NT2/D1 (cell line): Measurements from ENCODE around the gene HPS6.

Experiments
- DNase-seq: peaks from one replicate; pipeline ENCODE4 v3.0.0-alpha.2; 2011; ENCODE audit warnings: low read depth, low spot score
- H3K27me3 ChIP-seq: 2 replicates; pipeline ENCODE4 v1.6.0; 2011; ENCODE audit warnings: mild to moderate bottlenecking; ENCODE audit not compliant: insufficient read length, insufficient read depth
- H3K36me3 ChIP-seq: 2 replicates; pipeline ENCODE4 v1.6.1; 2011; ENCODE audit warnings: mild to moderate bottlenecking, low read length, mixed read lengths; ENCODE audit not compliant: insufficient read depth, insufficient read length
- H3K4me1 ChIP-seq: 2 replicates; pipeline ENCODE4 v1.5.1; 2011; ENCODE audit not compliant: insufficient read depth, insufficient read length
- H3K4me3 ChIP-seq: 2 replicates; pipeline ENCODE4 v1.5.1; 2011; ENCODE audit warnings: low read depth; ENCODE audit not compliant: insufficient read length
- H3K9ac ChIP-seq: 2 replicates; pipeline ENCODE4 v1.6.0; 2011; ENCODE audit warnings: low read depth; ENCODE audit not compliant: insufficient read length
- H3K9me3 ChIP-seq: 2 replicates; pipeline ENCODE4 v1.5.1; 2011; ENCODE audit warnings: mild to moderate bottlenecking, low read length; ENCODE audit not compliant: insufficient read depth
- SUZ12 ChIP-seq: IDR thresholded peaks from 2 replicates; pipeline ENCODE4 v1.6.1; 2011; ENCODE audit not compliant: insufficient read length, insufficient read depth; ENCODE audit errors: extremely low read depth
- YY1 ChIP-seq: IDR thresholded peaks from 2 replicates; pipeline ENCODE4 v1.6.1; 2011; ENCODE audit not compliant: insufficient read length, insufficient read depth
- ZNF274 ChIP-seq: IDR thresholded peaks from 2 replicates; pipeline ENCODE4 v1.6.1; 2011; ENCODE audit warnings: mild to moderate bottlenecking, low read depth, low read length

HPS6 gene

GRCh38 chr10:102072673-102073527, 7.8 kb downstream of the HPS6 start:
- TF ChIP-seq YY1, result no peak
- no peak for TF ChIP-seq ZNF274
- no peak for TF ChIP-seq SUZ12
- Histone ChIP-seq H3K9ac (no peak overlapping the region), H3K36me3 (peaks cover 7% of the 10 kb centered on the region), H3K4me1 (no peaks in the 10 kb centered on the region), H3K27me3 (no peaks in the 10 kb centered on the region), H3K9me3 (no peaks in the 10 kb centered on the region), H3K4me3 (no peak overlapping the region)
- DNase-seq, result peak; percentile 61

DNA sequence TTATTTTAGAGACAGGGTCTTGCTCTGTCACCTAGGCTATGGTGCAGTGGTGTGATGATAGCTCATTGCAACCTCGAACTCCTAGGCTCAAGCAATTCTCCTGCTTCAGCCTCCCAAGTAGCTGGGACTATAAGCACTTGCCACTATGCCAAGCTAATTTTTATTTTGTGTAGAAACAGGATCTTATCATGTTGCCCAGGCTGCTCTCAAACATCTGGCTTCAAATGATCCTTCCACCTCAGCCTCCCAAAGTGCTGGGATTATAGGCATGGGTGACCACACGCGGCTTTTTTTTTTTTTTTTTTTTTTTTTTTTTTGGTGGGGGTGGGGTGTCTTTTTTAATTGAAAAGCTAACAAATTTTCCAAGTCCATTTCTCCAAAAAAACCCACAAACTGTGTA, 18.4 kb downstream of the HPS6 start:
- TF ChIP-seq YY1, result no peak
- no peak for TF ChIP-seq ZNF274
- TF ChIP-seq SUZ12, result no peak
- H3K9me3 ChIP-seq, result no peaks in the 10 kb centered on the region
- no peak overlapping the region for H3K9ac ChIP-seq
- no peaks in the 10 kb centered on the region for H3K27me3 ChIP-seq
- H3K4me3 ChIP-seq, result no peak overlapping the region
- DNase-seq, result no peak
- no peaks in the 10 kb centered on the region for H3K36me3 ChIP-seq
- H3K4me1 ChIP-seq, result no peaks in the 10 kb centered on the region

DNA sequence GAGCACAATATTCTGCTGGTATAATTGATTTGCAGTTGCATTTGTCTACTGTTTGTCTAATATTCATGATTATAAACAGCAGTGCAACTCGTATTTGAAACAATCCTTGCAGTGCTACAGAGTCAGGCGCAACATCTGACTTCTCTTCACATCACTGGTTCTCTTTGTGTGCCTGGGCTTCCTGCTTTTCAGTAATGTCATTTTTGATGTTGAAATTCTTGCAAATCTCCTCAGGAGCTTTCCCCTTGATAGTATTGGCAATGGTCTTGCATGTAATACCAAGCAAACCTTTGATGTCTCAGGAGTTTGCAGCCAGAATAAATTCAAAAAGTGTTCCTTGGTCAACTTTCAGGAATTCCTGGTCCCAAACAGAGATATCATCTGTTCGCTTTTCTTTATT, 20.2 kb downstream of the HPS6 start:
- no peak for DNase-seq
- Histone ChIP-seq H3K9me3 (no peaks in the 10 kb centered on the region), H3K27me3 (no peaks in the 10 kb centered on the region), H3K4me3 (no peak overlapping the region), H3K4me1 (no peaks in the 10 kb centered on the region), H3K36me3 (no peaks in the 10 kb centered on the region), H3K9ac (no peak overlapping the region)
- TF ChIP-seq YY1, result no peak
- no peak for TF ChIP-seq SUZ12
- TF ChIP-seq ZNF274, result no peak

- Histone ChIP-seq H3K9ac (no peak overlapping the region), H3K9me3 (no peaks in the 10 kb centered on the region), H3K36me3 (no peaks in the 10 kb centered on the region), H3K27me3 (no peaks in the 10 kb centered on the region), H3K4me1 (no peaks in the 10 kb centered on the region), H3K4me3 (no peak overlapping the region)
- DNase-seq, result no peak
- TF ChIP-seq YY1 (no peak), SUZ12 (no peak), ZNF274 (no peak)
Measured at GRCh38 chr10:102086196-102086595, 21.0 kb downstream of the HPS6 start.

DNA sequence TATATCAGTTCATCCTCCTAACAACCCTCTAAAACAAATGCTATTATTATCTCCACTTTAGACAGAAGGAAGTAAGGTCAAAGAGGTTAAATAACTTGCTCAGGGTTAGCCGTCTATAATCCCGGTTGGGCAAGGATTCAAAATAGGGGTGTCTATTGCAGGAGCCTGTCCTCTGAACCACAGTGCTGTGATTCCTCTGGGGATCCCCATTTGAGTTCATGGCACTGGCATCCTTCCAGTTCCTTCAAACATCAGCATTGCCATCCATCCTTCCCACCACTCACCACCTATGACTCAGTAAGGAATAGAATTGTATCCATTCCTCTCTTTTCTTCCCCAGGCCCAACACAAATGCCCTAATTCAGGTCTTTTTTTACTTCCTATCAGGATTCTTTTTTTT, 25.6 kb downstream of the HPS6 start:
- Histone ChIP-seq H3K9ac (no peak overlapping the region), H3K36me3 (no peaks in the 10 kb centered on the region), H3K27me3 (no peaks in the 10 kb centered on the region), H3K4me3 (no peak overlapping the region), H3K9me3 (no peaks in the 10 kb centered on the region), H3K4me1 (no peaks in the 10 kb centered on the region)
- TF ChIP-seq ZNF274 (no peak), YY1 (no peak), SUZ12 (no peak)
- no peak for DNase-seq

DNA sequence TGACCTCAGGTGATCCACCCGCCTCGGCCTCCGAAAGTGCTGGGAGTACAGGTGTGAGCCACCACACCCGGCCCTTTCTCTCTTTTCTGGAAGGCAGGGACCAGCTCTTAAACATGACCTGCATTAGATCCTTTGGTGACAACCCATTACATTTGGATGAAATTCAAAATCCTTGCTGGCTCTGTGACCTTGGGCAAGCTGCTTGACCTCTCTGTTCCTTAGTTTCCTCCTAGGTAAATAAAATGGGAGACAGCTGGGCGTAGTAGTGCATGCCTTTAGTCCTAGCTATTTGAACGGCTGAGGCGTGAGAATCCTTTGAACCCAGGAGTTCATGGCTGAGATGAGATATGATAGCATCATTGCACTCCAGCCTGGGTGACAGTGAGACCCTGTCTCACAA, 31.3 kb downstream of the HPS6 start:
- Histone ChIP-seq H3K9me3 (no peaks in the 10 kb centered on the region), H3K27me3 (no peaks in the 10 kb centered on the region), H3K4me3 (no peak overlapping the region), H3K4me1 (no peaks in the 10 kb centered on the region), H3K36me3 (peaks cover 6% of the 10 kb centered on the region), H3K9ac (no peak overlapping the region)
- DNase-seq, result no peak
- TF ChIP-seq ZNF274 (no peak), YY1 (no peak), SUZ12 (no peak)

- DNase-seq, result no peak
- Histone ChIP-seq H3K27me3 (no peaks in the 10 kb centered on the region), H3K9me3 (no peaks in the 10 kb centered on the region), H3K4me1 (no peaks in the 10 kb centered on the region), H3K36me3 (peaks cover 31% of the 10 kb centered on the region), H3K9ac (no peak overlapping the region), H3K4me3 (no peak overlapping the region)
- no peak for TF ChIP-seq SUZ12
- no peak for TF ChIP-seq ZNF274
- no peak for TF ChIP-seq YY1
Measured at GRCh38 chr10:102101152-102101551, 36.0 kb downstream of the HPS6 start.
